Measurements from ENCODE around the gene BIK.
"Not testable (repeated sequence)": the region's sequence is repeated elsewhere in the genome, so short reads cannot be mapped to it uniquely, and the experiment has no call there.

The BIK gene

GRCh38 chr22:43142880-43143562, 32.5 kb downstream of the BIK start, which contains the start of gene MCAT:
MCAT (minus strand) TSS chr22:43143398; CDS start chr22:43143348, 50 bp downstream.
- DNase-seq, result peak; percentile 75

- DNase-seq, result no peak
These were observed 34.4 kb downstream of the BIK start for GRCh38 chr22:43144949-43145348.

- not testable (repeated sequence) for DNase-seq
These were observed 34.8 kb downstream of the BIK start for GRCh38 chr22:43145371-43145770.

GRCh38 chr22:43146332-43146731, 35.8 kb downstream of the BIK start:
- DNase-seq, result peak; percentile 79

- DNase-seq, result peak; percentile 78
These were observed 37.3 kb downstream of the BIK start for GRCh38 chr22:43147821-43148220.

- peak; percentile 56 for DNase-seq
These were observed 38.0 kb downstream of the BIK start for GRCh38 chr22:43148581-43148980.

- DNase-seq, result no peak
These were observed 40.2 kb downstream of the BIK start for GRCh38 chr22:43150731-43151206.

- peak; percentile 29 for DNase-seq
These were observed 40.9 kb downstream of the BIK start, which contains the start of gene TSPO for GRCh38 chr22:43151251-43152002. TSPO (plus strand) TSS chr22:43151559; CDS start chr22:43159239, 7,680 bp downstream.

GRCh38 chr22:43152003-43152356, 41.4 kb downstream of the BIK start:
- no peak for DNase-seq

- peak; percentile 8 for DNase-seq
These were observed 42.0 kb downstream of the BIK start for GRCh38 chr22:43152357-43153071.

GRCh38 chr22:43153899-43154298, 43.3 kb downstream of the BIK start:
- DNase-seq, result peak; percentile 38

- peak; percentile 40 for DNase-seq
These were observed 44.5 kb downstream of the BIK start for GRCh38 chr22:43154887-43155536.

GRCh38 chr22:43155789-43156188, 45.2 kb downstream of the BIK start:
- no peak for DNase-seq

- DNase-seq, result no peak
These were observed 45.9 kb downstream of the BIK start for GRCh38 chr22:43156413-43156812.

- DNase-seq, result no peak
These were observed 47.5 kb downstream of the BIK start for GRCh38 chr22:43157874-43158546.

- no peak for DNase-seq
These were observed 48.4 kb downstream of the BIK start for GRCh38 chr22:43158778-43159483.

GRCh38 chr22:43159484-43160178, 49.1 kb downstream of the BIK start:
- no peak for DNase-seq

GRCh38 chr22:43160497-43161126, 50.1 kb downstream of the BIK start:
- DNase-seq, result no peak

- no peak for DNase-seq
These were observed 52.0 kb downstream of the BIK start for GRCh38 chr22:43162412-43163150.

Data from MV-4-11 (cell line).